NOMO-1 treated with dmso at 0.1 percent for 144 hours (cell line): ENCODE data around the gene TRIO.

Source experiments
- DNase-seq: peaks from one replicate; lab custom pipeline; 2025; ENCODE audit not compliant: unreplicated experiment; lab: John Stamatoyannopoulos, UW

Gene TRIO

GRCh38 chr5:14310901-14311300 lies 167.8 kb downstream of the TRIO start:
- DNase-seq = no peak

GRCh38 chr5:14313986-14314690 lies 171.0 kb downstream of the TRIO start:
- no peak for DNase-seq

- no peak for DNase-seq
Measured at GRCh38 chr5:14316471-14316870, 173.3 kb downstream of the TRIO start.

GRCh38 chr5:14319102-14319501 lies 176.0 kb downstream of the TRIO start:
- DNase-seq = no peak

- DNase-seq = no peak
Measured at GRCh38 chr5:14321936-14322335, 178.8 kb downstream of the TRIO start.

GRCh38 chr5:14322437-14323187 lies 179.5 kb downstream of the TRIO start:
- no peak for DNase-seq

- no peak for DNase-seq
Measured at GRCh38 chr5:14323466-14323865, 180.3 kb downstream of the TRIO start.

- DNase-seq = no peak
Measured at GRCh38 chr5:14325369-14325768, 182.2 kb downstream of the TRIO start.

- no peak for DNase-seq
Measured at GRCh38 chr5:14326035-14326903, 183.1 kb downstream of the TRIO start.

GRCh38 chr5:14327624-14328023 lies 184.5 kb downstream of the TRIO start:
- DNase-seq = no peak

GRCh38 chr5:14328144-14328543 lies 185.0 kb downstream of the TRIO start:
- DNase-seq = no peak

- DNase-seq = no peak
Measured at GRCh38 chr5:14330291-14330690, 187.1 kb downstream of the TRIO start.

- no peak for DNase-seq
Measured at GRCh38 chr5:14330729-14331385, 187.7 kb downstream of the TRIO start.

GRCh38 chr5:14331386-14331781 lies 188.2 kb downstream of the TRIO start:
- peak; percentile 89 for DNase-seq

GRCh38 chr5:14332038-14332631 lies 189.0 kb downstream of the TRIO start:
- DNase-seq = no peak

- DNase-seq = no peak
Measured at GRCh38 chr5:14332746-14333145, 189.6 kb downstream of the TRIO start.

- no peak for DNase-seq
Measured at GRCh38 chr5:14337593-14337992, 194.5 kb downstream of the TRIO start.

- no peak for DNase-seq
Measured at GRCh38 chr5:14339468-14339867, 196.3 kb downstream of the TRIO start.

- no peak for DNase-seq
Measured at GRCh38 chr5:14341571-14342230, 198.6 kb downstream of the TRIO start.

GRCh38 chr5:14342306-14342705 lies 199.2 kb downstream of the TRIO start:
- no peak for DNase-seq
